Mammary epithelial cell (primary cell): Measurements from ENCODE around the gene PIGR.

Source experiments
- EZH2 ChIP-seq: IDR thresholded peaks from 2 replicates; pipeline ENCODE4 v1.6.1; 2012; ENCODE audit warnings: low read length, inconsistent platforms, borderline replicate concordance
- TF ChIP-seq, protein P1 (sequence below), 2 donors: IDR thresholded peaks in 1 of 2; conservative IDR thresholded peaks in 1 of 2; 2 replicates each; pipeline ENCODE4 v1.5.1; 2011 to 2012; ENCODE audit warnings: inconsistent platforms in 2 of 2, low read length in 2 of 2, mild to moderate bottlenecking in 2 of 2, control low read depth in 1 of 2, low read depth in 1 of 2; ENCODE audit not compliant: insufficient read depth in 1 of 2; ENCODE audit errors: extremely low read depth in 1 of 2

- TF ChIP-seq, protein P1, sequence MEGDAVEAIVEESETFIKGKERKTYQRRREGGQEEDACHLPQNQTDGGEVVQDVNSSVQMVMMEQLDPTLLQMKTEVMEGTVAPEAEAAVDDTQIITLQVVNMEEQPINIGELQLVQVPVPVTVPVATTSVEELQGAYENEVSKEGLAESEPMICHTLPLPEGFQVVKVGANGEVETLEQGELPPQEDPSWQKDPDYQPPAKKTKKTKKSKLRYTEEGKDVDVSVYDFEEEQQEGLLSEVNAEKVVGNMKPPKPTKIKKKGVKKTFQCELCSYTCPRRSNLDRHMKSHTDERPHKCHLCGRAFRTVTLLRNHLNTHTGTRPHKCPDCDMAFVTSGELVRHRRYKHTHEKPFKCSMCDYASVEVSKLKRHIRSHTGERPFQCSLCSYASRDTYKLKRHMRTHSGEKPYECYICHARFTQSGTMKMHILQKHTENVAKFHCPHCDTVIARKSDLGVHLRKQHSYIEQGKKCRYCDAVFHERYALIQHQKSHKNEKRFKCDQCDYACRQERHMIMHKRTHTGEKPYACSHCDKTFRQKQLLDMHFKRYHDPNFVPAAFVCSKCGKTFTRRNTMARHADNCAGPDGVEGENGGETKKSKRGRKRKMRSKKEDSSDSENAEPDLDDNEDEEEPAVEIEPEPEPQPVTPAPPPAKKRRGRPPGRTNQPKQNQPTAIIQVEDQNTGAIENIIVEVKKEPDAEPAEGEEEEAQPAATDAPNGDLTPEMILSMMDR (conservative IDR thresholded peaks at IDR 0.05 in 1 of 2, IDR thresholded peaks at IDR 0.05 in 1 of 2; ENCODE audit: extremely low read depth in 1 of 2, insufficient read depth in 1 of 2, low read depth in 1 of 2, low read length in 2 of 2), result no peak
- TF ChIP-seq EZH2, result no peak
Measured at GRCh38 chr1:206946261-206946660, at the start of gene PIGR.
